ENCODE data around the gene PRKCE.
"Not testable (repeated sequence)": the region's sequence is repeated elsewhere in the genome, so short reads cannot be mapped to it uniquely, and the experiment has no call there.

Gene PRKCE

GRCh38 chr2:45700407-45701013, 49.0 kb downstream of the PRKCE start:
- no peak for DNase-seq

DNA sequence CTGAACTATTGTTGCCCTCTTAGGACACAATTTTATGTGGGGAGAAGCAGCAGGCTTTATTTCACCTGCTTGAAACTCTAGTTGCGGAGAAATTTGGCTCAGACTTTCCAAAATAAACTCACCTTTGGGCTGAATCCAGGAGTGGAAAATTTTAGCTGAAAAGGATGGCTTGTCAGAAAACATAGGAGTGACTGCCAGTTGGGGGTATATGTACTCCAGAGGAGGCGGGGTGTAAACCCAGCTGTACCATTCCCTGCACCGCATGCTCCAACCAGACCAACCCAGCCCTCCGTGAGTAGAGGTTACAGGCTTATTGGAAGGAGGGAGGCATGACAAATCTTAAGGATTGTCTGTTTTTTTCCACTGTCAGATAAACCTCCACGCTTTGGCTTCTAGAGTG, 53.8 kb downstream of the PRKCE start:
- DNase-seq = no peak

DNA sequence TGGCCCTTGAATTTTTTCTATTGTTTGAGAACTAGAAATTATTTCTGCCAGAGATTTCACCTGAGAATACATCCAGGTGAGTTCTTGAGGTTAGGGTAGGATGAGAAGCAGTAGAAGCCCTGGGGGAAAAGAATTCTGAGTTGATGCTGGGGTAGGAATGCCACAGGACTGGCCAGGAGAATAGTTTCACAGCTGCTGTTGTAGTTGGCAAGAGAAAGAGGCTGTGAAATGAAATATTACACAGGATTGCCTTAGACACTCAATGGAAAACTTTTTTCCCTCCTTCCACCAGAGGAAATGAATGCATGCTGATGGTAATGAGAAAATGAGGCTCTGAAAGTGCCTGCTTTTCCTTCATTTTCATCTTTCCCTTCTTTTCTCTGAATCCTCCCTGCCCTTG, 54.6 kb downstream of the PRKCE start:
- DNase-seq = no peak

- peak in 1 of 3 experiments; percentile 23 for DNase-seq
These were observed 55.5 kb downstream of the PRKCE start for GRCh38 chr2:45707006-45707405.

GRCh38 chr2:45707661-45708060, 56.2 kb downstream of the PRKCE start:
- DNase-seq = no peak

DNA sequence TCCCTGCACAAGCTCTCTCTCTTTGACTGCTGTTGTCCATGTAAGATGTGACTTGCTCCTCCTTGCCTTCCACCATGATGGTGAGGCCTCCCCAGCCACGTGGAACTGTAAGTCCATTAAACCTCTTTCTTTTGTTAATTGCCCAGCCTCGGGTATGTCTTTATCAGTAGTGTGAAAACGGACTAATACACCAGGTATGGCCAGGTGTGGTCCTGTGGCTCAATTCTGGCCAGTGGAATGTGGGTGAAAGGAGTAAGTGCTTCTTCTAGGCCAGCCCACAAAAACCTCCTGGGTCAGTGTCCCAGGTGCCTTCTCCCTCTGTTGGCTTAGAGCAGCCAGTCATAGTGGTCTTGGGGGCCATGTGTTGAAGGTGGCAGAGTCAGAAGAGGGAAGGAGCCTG, 57.0 kb downstream of the PRKCE start:
- no peak for DNase-seq

- no peak for DNase-seq
These were observed 57.7 kb downstream of the PRKCE start for GRCh38 chr2:45709137-45709536.

DNA sequence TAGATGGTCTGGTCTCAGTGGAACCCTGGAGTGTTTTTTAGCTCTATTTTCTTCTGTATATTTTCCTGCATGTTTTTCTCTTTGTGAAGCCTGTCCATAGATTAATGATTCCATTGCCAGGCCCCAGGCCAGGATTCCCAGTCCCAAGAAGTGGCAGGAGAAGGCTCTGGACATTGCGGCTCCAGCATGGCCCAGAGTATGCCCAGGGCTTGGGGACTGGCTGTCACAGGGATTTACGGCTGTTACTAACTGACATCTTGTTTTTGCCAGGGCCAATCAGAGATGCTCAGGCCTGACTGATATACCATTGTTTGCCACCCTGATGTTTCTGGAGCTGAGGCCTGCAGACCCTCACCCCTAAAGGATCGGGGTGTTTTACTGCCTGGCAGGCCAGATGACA, 59.0 kb downstream of the PRKCE start:
- no peak for DNase-seq

DNA sequence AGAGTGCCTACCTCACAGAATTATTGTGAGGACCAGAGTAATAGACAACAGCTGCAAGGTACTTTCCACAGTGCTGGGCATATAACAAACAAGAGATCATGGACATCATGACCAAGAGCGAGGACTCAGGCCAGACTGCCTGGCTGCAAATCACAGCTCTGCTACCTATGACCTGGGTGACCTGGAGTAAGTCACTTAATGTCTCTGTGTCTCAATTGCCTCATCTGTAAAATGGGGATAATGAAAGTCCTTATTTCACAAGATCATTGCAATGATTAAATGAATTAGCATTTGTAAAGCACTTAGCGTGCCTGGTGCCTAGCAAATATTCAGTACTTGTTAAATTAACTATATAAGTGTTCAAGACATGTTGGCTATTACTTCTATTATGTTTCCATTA, 59.7 kb downstream of the PRKCE start:
- DNase-seq = no peak

- DNase-seq = peak in 1 of 3 experiments; percentile 28
These were observed 61.1 kb downstream of the PRKCE start for GRCh38 chr2:45712570-45712969.

- DNase-seq = peak in 1 of 3 experiments; percentile 29
These were observed 61.7 kb downstream of the PRKCE start for GRCh38 chr2:45713136-45713535.

- no peak for DNase-seq
These were observed 62.1 kb downstream of the PRKCE start for GRCh38 chr2:45713591-45713990.

DNA sequence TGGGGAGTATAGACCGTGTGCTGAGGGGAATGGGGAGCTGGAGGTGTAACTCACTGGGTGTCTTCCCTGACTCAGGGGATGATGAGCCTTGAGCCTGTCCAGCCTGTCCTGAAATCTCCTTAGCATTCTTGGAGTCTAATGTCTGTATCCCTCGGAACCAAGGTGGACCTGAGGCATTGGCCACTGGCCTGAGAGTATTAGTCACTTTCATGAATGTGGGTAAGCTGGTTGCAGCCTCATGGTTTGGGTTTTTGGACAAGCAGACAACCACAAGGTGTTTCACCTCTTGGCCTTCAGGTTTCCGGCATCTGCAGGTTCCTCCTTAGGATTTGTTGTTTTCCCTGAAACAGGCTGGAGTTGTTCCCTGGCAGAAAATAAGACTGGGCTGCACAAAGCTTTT, 63.2 kb downstream of the PRKCE start:
- no peak for DNase-seq

DNA sequence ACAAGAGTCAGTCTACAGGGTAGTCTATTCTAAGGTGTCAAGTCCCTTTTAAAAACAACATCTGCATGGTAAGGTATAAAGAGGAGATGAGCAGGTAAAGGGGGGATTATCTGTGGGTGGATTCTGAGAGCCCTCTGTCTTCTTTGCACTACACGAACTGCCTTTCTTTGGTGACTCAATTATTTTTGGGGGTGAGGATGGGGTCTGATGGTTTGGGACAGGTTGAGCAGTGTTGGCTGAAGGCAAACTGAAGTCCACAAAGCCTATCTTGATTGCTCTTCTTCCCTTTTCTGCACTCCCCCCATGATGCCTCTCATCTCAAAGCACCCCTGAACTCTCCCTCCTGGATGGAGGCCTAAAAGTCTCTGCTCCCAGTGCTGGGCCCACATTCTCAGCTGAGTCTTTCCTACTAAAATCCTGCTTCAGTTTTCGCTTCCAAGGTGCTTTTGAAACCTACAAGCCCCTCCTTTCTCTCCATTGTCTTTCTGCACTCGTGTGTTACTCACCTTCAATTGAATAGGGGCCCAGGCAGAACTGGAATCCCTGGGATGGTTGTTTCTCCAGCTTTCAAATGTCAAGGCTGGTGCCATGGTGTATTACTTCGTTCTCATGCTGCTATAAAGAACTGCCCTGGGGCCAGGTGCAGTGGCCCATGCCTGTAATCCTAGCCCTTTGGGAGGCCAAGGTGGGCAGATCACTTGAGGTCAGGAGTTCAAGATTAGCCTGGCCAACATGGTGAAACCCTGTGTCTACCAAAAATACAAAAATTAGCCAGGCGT, 64.3 kb downstream of the PRKCE start:
- no peak for DNase-seq

DNA sequence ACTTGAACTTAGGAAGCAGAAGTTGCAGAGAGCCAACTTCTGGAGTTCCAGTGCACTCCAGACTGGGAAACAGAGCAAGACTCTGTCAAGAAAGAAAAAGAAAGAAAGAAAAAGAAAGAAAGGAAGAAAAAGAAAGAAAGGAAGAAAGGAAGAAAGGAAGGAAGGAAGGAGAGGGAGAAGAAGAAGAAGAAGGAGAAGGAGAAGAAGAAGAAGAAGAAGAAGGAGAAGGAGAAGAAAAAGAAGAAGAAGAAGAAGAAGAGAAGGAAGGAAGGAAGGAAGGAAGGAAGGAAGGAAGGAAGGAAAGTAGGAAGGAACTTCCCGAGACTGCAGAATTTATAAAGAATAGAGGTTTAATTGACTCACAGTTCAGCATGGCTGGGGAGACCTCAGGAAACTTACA, 65.0 kb downstream of the PRKCE start:
- DNase-seq = not testable (repeated sequence)

GRCh38 chr2:45716915-45717314, 65.4 kb downstream of the PRKCE start:
- no peak for DNase-seq

- DNase-seq = no peak
These were observed 68.7 kb downstream of the PRKCE start for GRCh38 chr2:45720210-45720609.

- DNase-seq = no peak
These were observed 69.7 kb downstream of the PRKCE start for GRCh38 chr2:45721150-45721549.

GRCh38 chr2:45722477-45722876, 71.0 kb downstream of the PRKCE start:
- no peak for DNase-seq

DNA sequence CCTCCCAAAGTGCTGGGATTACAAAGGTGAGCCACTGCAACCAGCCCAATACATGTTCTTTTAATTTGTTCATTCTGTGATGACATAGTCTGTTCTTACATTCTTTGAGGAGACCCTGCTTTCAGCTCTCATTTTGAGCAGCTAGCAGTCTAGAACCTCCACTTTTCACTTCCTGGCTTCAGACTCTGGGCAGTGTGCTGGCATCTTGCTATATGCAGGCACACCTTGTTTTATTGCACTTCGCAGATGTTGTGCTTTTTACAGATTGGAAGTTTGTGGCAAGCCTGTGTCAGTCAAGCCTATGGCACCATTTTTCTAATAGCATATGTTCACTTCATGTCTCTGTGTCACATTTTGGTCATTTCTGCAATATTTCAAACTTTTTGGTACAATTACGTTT, 72.4 kb downstream of the PRKCE start:
- no peak for DNase-seq

GRCh38 chr2:45724335-45724734, 72.9 kb downstream of the PRKCE start:
- no peak for DNase-seq

- DNase-seq = no peak
These were observed 74.3 kb downstream of the PRKCE start for GRCh38 chr2:45725731-45726130.

- DNase-seq = no peak
These were observed 74.7 kb downstream of the PRKCE start for GRCh38 chr2:45726188-45726587.

DNA sequence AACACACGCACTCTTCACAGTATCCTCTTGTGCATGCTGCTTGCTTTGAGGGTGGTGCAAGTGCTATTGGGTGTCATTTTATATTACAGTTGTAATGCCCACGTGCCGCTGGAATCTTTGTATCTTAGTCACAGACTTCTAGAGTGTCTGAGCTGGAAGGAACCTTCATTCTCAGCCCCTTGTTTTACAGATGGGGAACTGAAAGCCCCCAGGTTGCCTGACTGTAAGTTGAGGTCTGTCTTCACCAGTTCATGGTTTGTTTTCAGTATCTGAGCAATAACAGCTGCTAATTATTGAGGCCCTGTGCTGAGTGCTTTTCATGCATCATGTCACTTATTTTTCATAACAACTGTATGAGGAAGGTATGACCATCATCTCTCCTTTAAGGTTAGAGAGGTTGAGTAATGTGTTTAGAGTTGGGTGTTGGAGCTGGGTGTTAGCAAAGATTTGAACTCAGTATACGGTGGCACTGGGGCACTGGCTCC, 77.0 kb downstream of the PRKCE start:
- no peak for DNase-seq
